Measurements from ENCODE around the gene MRFAP1.

GRCh38 chr4:6626066-6626465, 14.4 kb upstream of the MRFAP1 start:
- TF ChIP-seq GATA2 (IDR thresholded peaks at IDR 0.05; ENCODE audit: low read depth, low read length) (no peak), GATA3 (IDR thresholded peaks at IDR 0.05; ENCODE audit: low read depth, low read length) (no peak)

All from SH-SY5Y (cell line).